HEK293 (cell line): ENCODE results near the gene ERBB2.
A peak's percentile ranks its signal among the peaks of the same experiment; 100 is the strongest.

Experiments used
- EGR2 ChIP-seq: fragments of 450-650 bp; formaldehyde crosslinking; IDR thresholded peaks from 2 replicates; pipeline ENCODE4 v1.5.1; 2016; ENCODE audit warnings: low read depth, missing biosample characterization, missing genetic modification characterization
- GFI1B ChIP-seq: fragments of 450-650 bp; formaldehyde crosslinking; IDR thresholded peaks from 2 replicates; pipeline ENCODE4 v1.5.1; 2016; ENCODE audit warnings: missing biosample characterization, missing genetic modification characterization
- HOXD13 ChIP-seq: sonication (generic); formaldehyde crosslinking; IDR thresholded peaks from 2 replicates; pipeline ENCODE4 v1.8.0; 2022; ENCODE audit warnings: missing genetic modification reagents, borderline replicate concordance
- RBAK ChIP-seq: fragments of 450-650 bp; formaldehyde crosslinking; IDR thresholded peaks from 2 replicates; pipeline ENCODE4 v1.5.1; 2016; ENCODE audit warnings: missing biosample characterization, missing genetic modification characterization
- SCRT2 ChIP-seq: fragments of 450-650 bp; formaldehyde crosslinking; IDR thresholded peaks from 2 replicates; pipeline ENCODE4 v1.5.1; 2016; ENCODE audit warnings: missing biosample characterization, missing genetic modification characterization
- SP2 ChIP-seq: fragments of 450-650 bp; formaldehyde crosslinking; IDR thresholded peaks from 2 replicates; pipeline ENCODE4 v1.5.1; 2016; ENCODE audit warnings: missing biosample characterization, missing genetic modification characterization
- TRIM28 ChIP-seq: IDR thresholded peaks from 2 replicates; pipeline ENCODE4 v1.6.1; 2011; ENCODE audit warnings: low read length, control low read depth, borderline replicate concordance
- WT1 ChIP-seq: fragments of 450-650 bp; formaldehyde crosslinking; IDR thresholded peaks from 2 replicates; pipeline ENCODE4 v1.5.1; 2016; ENCODE audit warnings: missing biosample characterization, missing genetic modification characterization
- ZBTB20 ChIP-seq: fragments of 450-650 bp; formaldehyde crosslinking; IDR thresholded peaks from 2 replicates; pipeline ENCODE4 v1.5.1; 2016; ENCODE audit warnings: missing biosample characterization, missing genetic modification characterization
- ZFHX2 ChIP-seq: fragments of 450-650 bp; formaldehyde crosslinking; conservative IDR thresholded peaks from 2 replicates; pipeline ENCODE4 v1.5.1; 2016; ENCODE audit warnings: missing biosample characterization, missing genetic modification characterization
- ZNF10 ChIP-seq: fragments of 450-650 bp; formaldehyde crosslinking; IDR thresholded peaks from 2 replicates; pipeline ENCODE4 v1.5.1; 2017; ENCODE audit warnings: missing biosample characterization, missing genetic modification characterization
- ZNF121 ChIP-seq: fragments of 450-650 bp; formaldehyde crosslinking; IDR thresholded peaks from 2 replicates; pipeline ENCODE4 v1.5.1; 2016; ENCODE audit warnings: missing biosample characterization, missing genetic modification characterization
- ZNF2 ChIP-seq: fragments of 450-650 bp; formaldehyde crosslinking; IDR thresholded peaks from 2 replicates; pipeline ENCODE4 v1.5.1; 2016; ENCODE audit warnings: missing biosample characterization, missing genetic modification characterization
- ZNF223 ChIP-seq: fragments of 450-650 bp; formaldehyde crosslinking; IDR thresholded peaks from 2 replicates; pipeline ENCODE4 v1.5.1; 2016; ENCODE audit warnings: missing biosample characterization, missing genetic modification characterization
- ZNF292 ChIP-seq: fragments of 450-650 bp; formaldehyde crosslinking; IDR thresholded peaks from 2 replicates; pipeline ENCODE4 v1.5.1; 2016; ENCODE audit warnings: low read depth, missing biosample characterization, missing genetic modification characterization, borderline replicate concordance
- ZNF335 ChIP-seq: fragments of 450-650 bp; formaldehyde crosslinking; conservative IDR thresholded peaks from 2 replicates; pipeline ENCODE4 v1.5.1; 2016; ENCODE audit warnings: missing biosample characterization, missing genetic modification characterization
- ZNF394 ChIP-seq: fragments of 450-650 bp; formaldehyde crosslinking; IDR thresholded peaks from 2 replicates; pipeline ENCODE4 v1.5.1; 2016; ENCODE audit warnings: missing biosample characterization, missing genetic modification characterization, mild to moderate bottlenecking, moderate library complexity, borderline replicate concordance
- ZNF473 ChIP-seq: fragments of 450-650 bp; formaldehyde crosslinking; IDR thresholded peaks from 2 replicates; pipeline ENCODE4 v1.5.1; 2017; ENCODE audit warnings: missing biosample characterization, missing genetic modification characterization
- ZNF514 ChIP-seq: fragments of 450-650 bp; formaldehyde crosslinking; IDR thresholded peaks from 2 replicates; pipeline ENCODE4 v1.5.1; 2016; ENCODE audit warnings: missing biosample characterization, missing genetic modification characterization
- ZNF548 ChIP-seq: fragments of 450-650 bp; formaldehyde crosslinking; IDR thresholded peaks from 2 replicates; pipeline ENCODE4 v1.5.1; 2016; ENCODE audit warnings: missing biosample characterization, missing genetic modification characterization
- ZNF610 ChIP-seq: fragments of 450-650 bp; formaldehyde crosslinking; IDR thresholded peaks from 2 replicates; pipeline ENCODE4 v1.5.1; 2016; ENCODE audit warnings: missing biosample characterization, missing genetic modification characterization, borderline replicate concordance
- ZNF621 ChIP-seq: fragments of 450-650 bp; formaldehyde crosslinking; IDR thresholded peaks from 2 replicates; pipeline ENCODE4 v1.5.1; 2017; ENCODE audit warnings: missing biosample characterization, missing genetic modification characterization
- ZNF624 ChIP-seq: fragments of 450-650 bp; formaldehyde crosslinking; IDR thresholded peaks from 2 replicates; pipeline ENCODE4 v1.5.1; 2017; ENCODE audit warnings: missing biosample characterization, missing genetic modification characterization
- ZNF654 ChIP-seq: fragments of 450-650 bp; formaldehyde crosslinking; IDR thresholded peaks from 2 replicates; pipeline ENCODE4 v1.5.1; 2016; ENCODE audit warnings: low read depth, missing biosample characterization, missing genetic modification characterization
- ZNF664 ChIP-seq: fragments of 450-650 bp; formaldehyde crosslinking; IDR thresholded peaks from 2 replicates; pipeline ENCODE4 v1.5.1; 2016; ENCODE audit warnings: missing biosample characterization, missing genetic modification characterization
- ZNF677 ChIP-seq: fragments of 450-650 bp; IDR thresholded peaks from 2 replicates; pipeline ENCODE4 v1.5.0; 2018; ENCODE audit warnings: missing biosample characterization, mild to moderate bottlenecking, missing genetic modification characterization, moderate library complexity
- ZNF701 ChIP-seq: fragments of 450-650 bp; formaldehyde crosslinking; IDR thresholded peaks from 2 replicates; pipeline ENCODE4 v1.5.1; 2016; ENCODE audit warnings: missing biosample characterization, missing genetic modification characterization
- ZNF707 ChIP-seq: fragments of 450-650 bp; formaldehyde crosslinking; IDR thresholded peaks from 2 replicates; pipeline ENCODE4 v1.5.1; 2016; ENCODE audit warnings: missing biosample characterization, missing genetic modification characterization
- ZNF830 ChIP-seq: fragments of 450-650 bp; IDR thresholded peaks from 2 replicates; pipeline ENCODE4 v1.5.0; 2018; ENCODE audit warnings: missing biosample characterization, missing genetic modification characterization, low read depth, mild to moderate bottlenecking, moderate library complexity
- ZSCAN16 ChIP-seq: fragments of 450-650 bp; formaldehyde crosslinking; IDR thresholded peaks from 2 replicates; pipeline ENCODE4 v1.5.1; 2016; ENCODE audit warnings: missing biosample characterization, missing genetic modification characterization
- ZSCAN30 ChIP-seq: fragments of 450-650 bp; IDR thresholded peaks from 2 replicates; pipeline ENCODE4 v1.5.1; 2018; ENCODE audit warnings: missing biosample characterization, mild to moderate bottlenecking, missing genetic modification characterization, moderate library complexity
- TF ChIP-seq, protein P1 (sequence below): fragments of 450-650 bp; formaldehyde crosslinking; IDR thresholded peaks from 2 replicates; pipeline ENCODE4 v1.5.1; 2016; ENCODE audit warnings: missing biosample characterization, missing genetic modification characterization
- TF ChIP-seq, protein P2 (sequence below): fragments of 450-650 bp; formaldehyde crosslinking; IDR thresholded peaks from 2 replicates; pipeline ENCODE4; 2016; ENCODE audit warnings: missing biosample characterization, missing genetic modification characterization
- TF ChIP-seq, protein P3 (sequence below): fragments of 450-650 bp; formaldehyde crosslinking; IDR thresholded peaks from 2 replicates; pipeline ENCODE4 v1.5.0; 2017; ENCODE audit warnings: missing biosample characterization, missing genetic modification characterization, borderline replicate concordance
- TF ChIP-seq, protein P4 (sequence below): fragments of 450-650 bp; formaldehyde crosslinking; IDR thresholded peaks from 2 replicates; pipeline ENCODE4 v1.5.1; 2016; ENCODE audit warnings: missing biosample characterization, missing genetic modification characterization, borderline replicate concordance
- TF ChIP-seq, protein P5 (sequence below): fragments of 450-650 bp; formaldehyde crosslinking; IDR thresholded peaks from 2 replicates; pipeline ENCODE4 v1.5.1; 2016; ENCODE audit warnings: missing biosample characterization, missing genetic modification characterization

Gene ERBB2

DNA sequence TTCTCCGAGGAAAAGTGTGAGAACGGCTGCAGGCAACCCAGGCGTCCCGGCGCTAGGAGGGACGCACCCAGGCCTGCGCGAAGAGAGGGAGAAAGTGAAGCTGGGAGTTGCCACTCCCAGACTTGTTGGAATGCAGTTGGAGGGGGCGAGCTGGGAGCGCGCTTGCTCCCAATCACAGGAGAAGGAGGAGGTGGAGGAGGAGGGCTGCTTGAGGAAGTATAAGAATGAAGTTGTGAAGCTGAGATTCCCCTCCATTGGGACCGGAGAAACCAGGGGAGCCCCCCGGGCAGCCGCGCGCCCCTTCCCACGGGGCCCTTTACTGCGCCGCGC lies at the start of gene ERBB2 (continued):
- no peak for TF ChIP-seq ZNF621 (tag by site-specific recombination)
- TF ChIP-seq SCRT2 (tag by site-specific recombination): peak; percentile 99
- TF ChIP-seq TRIM28: no peak
- no peak for TF ChIP-seq ZSCAN16
- no peak for TF ChIP-seq ZNF292 (tag by site-specific recombination)
- TF ChIP-seq ZNF664 (tag by site-specific recombination): no peak
- peak; percentile 69 for TF ChIP-seq EGR2 (tag by site-specific recombination)
- TF ChIP-seq GFI1B (tag by site-specific recombination): no peak
- TF ChIP-seq, protein P1, sequence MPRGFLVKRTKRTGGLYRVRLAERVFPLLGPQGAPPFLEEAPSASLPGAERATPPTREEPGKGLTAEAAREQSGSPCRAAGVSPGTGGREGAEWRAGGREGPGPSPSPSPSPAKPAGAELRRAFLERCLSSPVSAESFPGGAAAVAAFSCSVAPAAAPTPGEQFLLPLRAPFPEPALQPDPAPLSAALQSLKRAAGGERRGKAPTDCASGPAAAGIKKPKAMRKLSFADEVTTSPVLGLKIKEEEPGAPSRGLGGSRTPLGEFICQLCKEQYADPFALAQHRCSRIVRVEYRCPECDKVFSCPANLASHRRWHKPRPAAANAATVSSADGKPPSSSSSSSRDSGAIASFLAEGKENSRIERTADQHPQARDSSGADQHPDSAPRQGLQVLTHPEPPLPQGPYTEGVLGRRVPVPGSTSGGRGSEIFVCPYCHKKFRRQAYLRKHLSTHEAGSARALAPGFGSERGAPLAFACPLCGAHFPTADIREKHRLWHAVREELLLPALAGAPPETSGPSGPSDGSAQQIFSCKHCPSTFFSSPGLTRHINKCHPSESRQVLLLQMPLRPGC (tag by site-specific recombination): 0 out of 2 replicates have a peak, but pooled peaks have one; percentile 57
- TF ChIP-seq ZNF701 (tag by site-specific recombination): no peak
- TF ChIP-seq ZNF677 (tag by site-specific recombination): no peak
- TF ChIP-seq, protein P2, sequence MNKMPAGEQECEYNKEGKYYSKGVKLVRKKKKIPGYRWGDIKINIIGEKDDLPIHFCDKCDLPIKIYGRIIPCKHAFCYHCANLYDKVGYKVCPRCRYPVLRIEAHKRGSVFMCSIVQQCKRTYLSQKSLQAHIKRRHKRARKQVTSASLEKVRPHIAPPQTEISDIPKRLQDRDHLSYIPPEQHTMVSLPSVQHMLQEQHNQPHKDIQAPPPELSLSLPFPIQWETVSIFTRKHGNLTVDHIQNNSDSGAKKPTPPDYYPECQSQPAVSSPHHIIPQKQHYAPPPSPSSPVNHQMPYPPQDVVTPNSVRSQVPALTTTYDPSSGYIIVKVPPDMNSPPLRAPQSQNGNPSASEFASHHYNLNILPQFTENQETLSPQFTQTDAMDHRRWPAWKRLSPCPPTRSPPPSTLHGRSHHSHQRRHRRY: no peak
- no peak for TF ChIP-seq RBAK (tag by site-specific recombination)
- no peak for TF ChIP-seq ZNF394 (tag by site-specific recombination)
- TF ChIP-seq, protein P3, sequence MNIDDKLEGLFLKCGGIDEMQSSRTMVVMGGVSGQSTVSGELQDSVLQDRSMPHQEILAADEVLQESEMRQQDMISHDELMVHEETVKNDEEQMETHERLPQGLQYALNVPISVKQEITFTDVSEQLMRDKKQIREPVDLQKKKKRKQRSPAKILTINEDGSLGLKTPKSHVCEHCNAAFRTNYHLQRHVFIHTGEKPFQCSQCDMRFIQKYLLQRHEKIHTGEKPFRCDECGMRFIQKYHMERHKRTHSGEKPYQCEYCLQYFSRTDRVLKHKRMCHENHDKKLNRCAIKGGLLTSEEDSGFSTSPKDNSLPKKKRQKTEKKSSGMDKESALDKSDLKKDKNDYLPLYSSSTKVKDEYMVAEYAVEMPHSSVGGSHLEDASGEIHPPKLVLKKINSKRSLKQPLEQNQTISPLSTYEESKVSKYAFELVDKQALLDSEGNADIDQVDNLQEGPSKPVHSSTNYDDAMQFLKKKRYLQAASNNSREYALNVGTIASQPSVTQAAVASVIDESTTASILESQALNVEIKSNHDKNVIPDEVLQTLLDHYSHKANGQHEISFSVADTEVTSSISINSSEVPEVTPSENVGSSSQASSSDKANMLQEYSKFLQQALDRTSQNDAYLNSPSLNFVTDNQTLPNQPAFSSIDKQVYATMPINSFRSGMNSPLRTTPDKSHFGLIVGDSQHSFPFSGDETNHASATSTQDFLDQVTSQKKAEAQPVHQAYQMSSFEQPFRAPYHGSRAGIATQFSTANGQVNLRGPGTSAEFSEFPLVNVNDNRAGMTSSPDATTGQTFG (tag by site-specific recombination): no peak
- peak; percentile 68 for TF ChIP-seq ZFHX2 (tag by site-specific recombination)
- TF ChIP-seq ZNF624 (tag by site-specific recombination): no peak
- no peak for TF ChIP-seq ZSCAN30 (tag by site-specific recombination)
- TF ChIP-seq ZNF2: no peak
- no peak for TF ChIP-seq ZNF223 (tag by site-specific recombination)
- no peak for TF ChIP-seq ZNF548 (tag by site-specific recombination)
- TF ChIP-seq ZBTB20: no peak
- no peak for TF ChIP-seq ZNF830 (tag by site-specific recombination)
- peak; percentile 90 for TF ChIP-seq ZNF335 (tag by site-specific recombination)
- TF ChIP-seq ZNF121: no peak
- no peak for TF ChIP-seq ZNF10 (tag by site-specific recombination)
- TF ChIP-seq SP2: peak; percentile 67
- TF ChIP-seq, protein P4, sequence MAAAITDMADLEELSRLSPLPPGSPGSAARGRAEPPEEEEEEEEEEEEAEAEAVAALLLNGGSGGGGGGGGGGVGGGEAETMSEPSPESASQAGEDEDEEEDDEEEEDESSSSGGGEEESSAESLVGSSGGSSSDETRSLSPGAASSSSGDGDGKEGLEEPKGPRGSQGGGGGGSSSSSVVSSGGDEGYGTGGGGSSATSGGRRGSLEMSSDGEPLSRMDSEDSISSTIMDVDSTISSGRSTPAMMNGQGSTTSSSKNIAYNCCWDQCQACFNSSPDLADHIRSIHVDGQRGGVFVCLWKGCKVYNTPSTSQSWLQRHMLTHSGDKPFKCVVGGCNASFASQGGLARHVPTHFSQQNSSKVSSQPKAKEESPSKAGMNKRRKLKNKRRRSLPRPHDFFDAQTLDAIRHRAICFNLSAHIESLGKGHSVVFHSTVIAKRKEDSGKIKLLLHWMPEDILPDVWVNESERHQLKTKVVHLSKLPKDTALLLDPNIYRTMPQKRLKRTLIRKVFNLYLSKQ (tag by site-specific recombination): no peak
- TF ChIP-seq ZNF514 (tag by site-specific recombination): no peak
- TF ChIP-seq ZNF654: no peak
- no peak for TF ChIP-seq ZNF610
- no peak for TF ChIP-seq HOXD13 (CRISPR knock-in tag)
- TF ChIP-seq ZNF707 (tag by site-specific recombination): no peak
- no peak for TF ChIP-seq ZNF473 (tag by site-specific recombination)
- TF ChIP-seq WT1: peak; percentile 82; the same call in 1 of the 2 replicates
- TF ChIP-seq, protein P5, sequence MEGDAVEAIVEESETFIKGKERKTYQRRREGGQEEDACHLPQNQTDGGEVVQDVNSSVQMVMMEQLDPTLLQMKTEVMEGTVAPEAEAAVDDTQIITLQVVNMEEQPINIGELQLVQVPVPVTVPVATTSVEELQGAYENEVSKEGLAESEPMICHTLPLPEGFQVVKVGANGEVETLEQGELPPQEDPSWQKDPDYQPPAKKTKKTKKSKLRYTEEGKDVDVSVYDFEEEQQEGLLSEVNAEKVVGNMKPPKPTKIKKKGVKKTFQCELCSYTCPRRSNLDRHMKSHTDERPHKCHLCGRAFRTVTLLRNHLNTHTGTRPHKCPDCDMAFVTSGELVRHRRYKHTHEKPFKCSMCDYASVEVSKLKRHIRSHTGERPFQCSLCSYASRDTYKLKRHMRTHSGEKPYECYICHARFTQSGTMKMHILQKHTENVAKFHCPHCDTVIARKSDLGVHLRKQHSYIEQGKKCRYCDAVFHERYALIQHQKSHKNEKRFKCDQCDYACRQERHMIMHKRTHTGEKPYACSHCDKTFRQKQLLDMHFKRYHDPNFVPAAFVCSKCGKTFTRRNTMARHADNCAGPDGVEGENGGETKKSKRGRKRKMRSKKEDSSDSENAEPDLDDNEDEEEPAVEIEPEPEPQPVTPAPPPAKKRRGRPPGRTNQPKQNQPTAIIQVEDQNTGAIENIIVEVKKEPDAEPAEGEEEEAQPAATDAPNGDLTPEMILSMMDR: no peak
